ENCODE measurements around the gene BLOC1S1.

DNA sequence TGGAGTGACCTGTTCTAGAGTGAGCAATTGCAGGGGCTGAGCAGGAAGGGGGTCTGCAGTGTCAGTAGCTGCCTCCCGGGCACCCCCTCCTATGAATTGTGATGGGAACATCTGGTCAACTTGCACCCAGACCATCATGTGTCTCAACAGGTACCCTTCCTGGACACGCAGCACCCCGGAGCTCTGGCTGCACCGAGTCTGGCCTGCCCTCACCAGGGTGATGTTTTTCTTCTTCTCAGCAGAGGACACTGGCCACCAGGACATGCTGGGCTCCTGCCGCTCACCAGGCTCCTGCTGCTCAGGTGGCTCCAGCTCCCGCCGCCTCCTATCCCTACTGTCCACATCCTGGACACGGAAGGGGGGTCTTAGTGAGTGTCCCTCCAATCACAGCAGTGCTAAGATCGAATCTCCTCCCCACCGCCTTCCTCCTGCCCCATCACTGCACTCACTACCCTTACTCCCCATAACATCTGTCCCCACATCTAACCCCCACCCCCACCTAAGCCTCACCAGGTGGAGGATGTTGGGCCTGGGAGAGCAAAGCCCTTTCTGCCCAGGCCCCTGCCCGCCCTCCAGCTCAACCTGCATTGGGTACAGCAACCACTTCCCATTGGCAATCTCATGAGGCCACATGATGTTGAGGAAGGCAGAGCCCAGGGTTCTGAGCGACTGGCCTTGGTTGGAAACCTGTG, 23.1 kb upstream of the BLOC1S1 start:
- TF ChIP-seq, protein P1, sequence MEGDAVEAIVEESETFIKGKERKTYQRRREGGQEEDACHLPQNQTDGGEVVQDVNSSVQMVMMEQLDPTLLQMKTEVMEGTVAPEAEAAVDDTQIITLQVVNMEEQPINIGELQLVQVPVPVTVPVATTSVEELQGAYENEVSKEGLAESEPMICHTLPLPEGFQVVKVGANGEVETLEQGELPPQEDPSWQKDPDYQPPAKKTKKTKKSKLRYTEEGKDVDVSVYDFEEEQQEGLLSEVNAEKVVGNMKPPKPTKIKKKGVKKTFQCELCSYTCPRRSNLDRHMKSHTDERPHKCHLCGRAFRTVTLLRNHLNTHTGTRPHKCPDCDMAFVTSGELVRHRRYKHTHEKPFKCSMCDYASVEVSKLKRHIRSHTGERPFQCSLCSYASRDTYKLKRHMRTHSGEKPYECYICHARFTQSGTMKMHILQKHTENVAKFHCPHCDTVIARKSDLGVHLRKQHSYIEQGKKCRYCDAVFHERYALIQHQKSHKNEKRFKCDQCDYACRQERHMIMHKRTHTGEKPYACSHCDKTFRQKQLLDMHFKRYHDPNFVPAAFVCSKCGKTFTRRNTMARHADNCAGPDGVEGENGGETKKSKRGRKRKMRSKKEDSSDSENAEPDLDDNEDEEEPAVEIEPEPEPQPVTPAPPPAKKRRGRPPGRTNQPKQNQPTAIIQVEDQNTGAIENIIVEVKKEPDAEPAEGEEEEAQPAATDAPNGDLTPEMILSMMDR (IDR thresholded peaks at IDR 0.05), result no peak
- TF ChIP-seq EP300 (IDR thresholded peaks at IDR 0.05) (no peak), POLR2A (IDR thresholded peaks at IDR 0.05) (no peak)
